ENCODE data around the gene ICAM1. TPM values are rescaled to one million over a fixed set of nuclear protein-coding genes. Genes with fewer than 3 reads are reported as not detected.
"Not testable (repeated sequence)": the region's sequence is repeated elsewhere in the genome, so short reads cannot be mapped to it uniquely, and the experiment has no call there.

ICAM1 gene
- total RNA-seq, 4 donors from 2014 or later, result 5.0 to 10.5 (median 7.7) TPM

DNA sequence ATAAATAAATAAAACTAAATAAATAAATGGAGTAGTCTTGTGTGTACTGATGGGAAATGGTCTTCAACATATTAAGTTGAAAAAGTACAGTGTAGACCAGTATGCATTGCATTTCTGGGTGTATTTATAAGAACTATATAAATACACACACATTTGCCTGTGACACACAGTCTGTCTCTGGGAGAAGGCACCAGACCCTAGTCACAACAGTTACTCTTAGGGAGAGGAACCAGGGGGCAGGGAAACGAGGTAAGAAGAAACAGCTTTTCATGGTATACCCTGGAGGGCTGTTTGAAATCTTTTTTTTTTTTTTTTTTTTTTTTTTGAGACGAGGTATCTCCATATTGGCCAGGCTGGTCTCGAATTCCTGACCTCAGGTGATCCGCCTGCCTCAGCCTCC lies 37.0 kb upstream of the ICAM1 start:
- Histone ChIP-seq H3K36me3 (no peaks in the 10 kb centered on the region), H3K27ac (no peak overlapping the region), H3K4me3 (no peak overlapping the region), H3K4me1 (peaks cover 3 to 13% of the 10 kb centered on the region in 2 donors), H3K9me3 (no peaks in the 10 kb centered on the region), H3K27me3 (peaks cover 8 to 19% (median 19%) of the 10 kb centered on the region in 3 donors)
- in situ Hi-C loops (cut with MboI; ENCODE audit: low sequenced_read_pairs in 4 of 4) (loop anchor here in 2 of 4 donors (25.0 kb wide), 1 partner anchor 297 kb away; the partner anchor contains the start of gene OLFM2 (in 2 of the 2)), intact Hi-C loops (cut with DNase I; ENCODE audit: low total_unique reads) (no loop called here)
- TF ChIP-seq, protein P1, sequence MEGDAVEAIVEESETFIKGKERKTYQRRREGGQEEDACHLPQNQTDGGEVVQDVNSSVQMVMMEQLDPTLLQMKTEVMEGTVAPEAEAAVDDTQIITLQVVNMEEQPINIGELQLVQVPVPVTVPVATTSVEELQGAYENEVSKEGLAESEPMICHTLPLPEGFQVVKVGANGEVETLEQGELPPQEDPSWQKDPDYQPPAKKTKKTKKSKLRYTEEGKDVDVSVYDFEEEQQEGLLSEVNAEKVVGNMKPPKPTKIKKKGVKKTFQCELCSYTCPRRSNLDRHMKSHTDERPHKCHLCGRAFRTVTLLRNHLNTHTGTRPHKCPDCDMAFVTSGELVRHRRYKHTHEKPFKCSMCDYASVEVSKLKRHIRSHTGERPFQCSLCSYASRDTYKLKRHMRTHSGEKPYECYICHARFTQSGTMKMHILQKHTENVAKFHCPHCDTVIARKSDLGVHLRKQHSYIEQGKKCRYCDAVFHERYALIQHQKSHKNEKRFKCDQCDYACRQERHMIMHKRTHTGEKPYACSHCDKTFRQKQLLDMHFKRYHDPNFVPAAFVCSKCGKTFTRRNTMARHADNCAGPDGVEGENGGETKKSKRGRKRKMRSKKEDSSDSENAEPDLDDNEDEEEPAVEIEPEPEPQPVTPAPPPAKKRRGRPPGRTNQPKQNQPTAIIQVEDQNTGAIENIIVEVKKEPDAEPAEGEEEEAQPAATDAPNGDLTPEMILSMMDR (IDR thresholded peaks at IDR 0.05 in 4 of 5, conservative IDR thresholded peaks at IDR 0.05 in 1 of 5), result no peak
- no peak for TF ChIP-seq POLR2A (IDR thresholded peaks at IDR 0.05)
- DNase-seq (no peak), ATAC-seq (no peak)

GRCh38 chr19:10235003-10235402 lies 35.9 kb upstream of the ICAM1 start:
- Histone ChIP-seq H3K4me1 (peaks cover 0 to 9% of the 10 kb centered on the region in 2 donors), H3K4me3 (no peak overlapping the region), H3K36me3 (no peaks in the 10 kb centered on the region), H3K27ac (no peak overlapping the region), H3K9me3 (no peaks in the 10 kb centered on the region), H3K27me3 (peaks cover 8 to 14% (median 13%) of the 10 kb centered on the region in 3 donors)
- ATAC-seq (no peak), DNase-seq (no peak)
- intact Hi-C loops (cut with DNase I; ENCODE audit: low total_unique reads), result no loop called here
- in situ Hi-C loops (cut with MboI; ENCODE audit: low sequenced_read_pairs in 4 of 4), result loop anchor here in 2 of 4 donors (25.0 kb wide), 1 partner anchor 298 kb away; the partner anchor contains the start of gene OLFM2 (in 2 of the 2)
- no peak for TF ChIP-seq POLR2A (IDR thresholded peaks at IDR 0.05)
- TF ChIP-seq, protein P1 (IDR thresholded peaks at IDR 0.05 in 4 of 5, conservative IDR thresholded peaks at IDR 0.05 in 1 of 5), result no peak

DNA sequence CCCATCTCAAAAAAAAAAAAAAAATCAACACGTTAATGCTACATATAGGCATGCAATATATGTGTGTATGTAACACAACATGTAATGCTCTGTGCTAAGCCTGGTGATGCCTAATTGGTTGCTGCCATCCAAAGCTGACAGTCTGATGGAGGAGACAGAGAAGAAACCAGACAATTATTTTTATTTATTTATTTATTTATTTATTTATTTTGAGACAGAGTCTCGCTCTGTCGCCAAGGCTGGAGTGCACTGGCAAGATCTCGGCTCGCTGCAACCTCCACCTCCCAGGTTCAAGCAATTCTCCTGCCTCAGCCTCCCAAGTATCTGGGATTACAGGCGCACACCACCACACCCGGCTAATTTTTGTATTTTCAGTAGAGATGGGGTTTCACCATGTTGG lies 35.5 kb upstream of the ICAM1 start:
- in situ Hi-C loops (cut with MboI; ENCODE audit: low sequenced_read_pairs in 4 of 4), result loop anchor here in 2 of 4 donors (25.0 kb wide), 1 partner anchor 298 kb away; the partner anchor contains the start of gene OLFM2 (in 2 of the 2)
- H3K36me3 ChIP-seq; H3K27me3 ChIP-seq; H3K9me3 ChIP-seq; intact Hi-C loops (cut with DNase I; ENCODE audit: low total_unique reads); ATAC-seq; DNase-seq; H3K4me3 ChIP-seq; H3K4me1 ChIP-seq: not testable (repeated sequence)
- H3K27ac ChIP-seq, result peak overlapping the region; percentile 65 to 80 (median 74)

DNA sequence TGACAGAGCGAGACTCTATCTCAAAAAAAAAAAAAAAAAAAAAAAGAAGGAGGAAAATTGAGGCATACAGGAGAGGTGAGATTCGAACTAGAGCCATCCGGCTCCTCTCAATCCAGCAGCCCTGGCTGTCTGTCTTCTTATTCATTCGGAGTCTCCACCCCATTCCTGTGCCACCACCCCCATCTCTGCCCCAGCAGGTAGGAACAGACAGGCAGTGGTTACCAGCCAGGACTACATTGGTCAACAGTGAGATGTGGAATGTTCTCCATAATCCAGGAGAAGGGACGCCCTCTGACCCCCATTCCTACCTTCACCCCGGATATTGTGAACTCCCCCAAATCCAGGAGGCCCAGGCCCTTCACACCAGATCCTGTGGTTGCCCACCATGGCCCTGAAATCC lies 33.2 kb upstream of the ICAM1 start:
- H3K27ac ChIP-seq, result peak overlapping the region; percentile 4 to 54 (median 24)
- in situ Hi-C loops (cut with MboI; ENCODE audit: low sequenced_read_pairs in 4 of 4), result loop anchor here in 2 of 4 donors (25.0 kb wide), 1 partner anchor 300 kb away; the partner anchor contains the start of gene OLFM2 (in 2 of the 2)
- H3K4me1 ChIP-seq, result no peaks in the 10 kb centered on the region
- no peak for ATAC-seq
- no peaks in the 10 kb centered on the region for H3K27me3 ChIP-seq
- no peaks in the 10 kb centered on the region for H3K9me3 ChIP-seq
- intact Hi-C loops (cut with DNase I; ENCODE audit: low total_unique reads), result no loop called here
- no peaks in the 10 kb centered on the region for H3K36me3 ChIP-seq
- no peak for DNase-seq
- no peak for TF ChIP-seq POLR2A (IDR thresholded peaks at IDR 0.05)
- TF ChIP-seq, protein P1 (IDR thresholded peaks at IDR 0.05 in 4 of 5, conservative IDR thresholded peaks at IDR 0.05 in 1 of 5), result no peak
- H3K4me3 ChIP-seq, result no peak overlapping the region

- Histone ChIP-seq H3K9me3 (no peaks in the 10 kb centered on the region), H3K27me3 (no peaks in the 10 kb centered on the region), H3K4me3 (no peak overlapping the region), H3K36me3 (no peaks in the 10 kb centered on the region), H3K4me1 (no peaks in the 10 kb centered on the region), H3K27ac (peak overlapping the region; percentile 4 to 54 (median 24))
- intact Hi-C loops (cut with DNase I; ENCODE audit: low total_unique reads) (no loop called here), in situ Hi-C loops (cut with MboI; ENCODE audit: low sequenced_read_pairs in 4 of 4) (loop anchor here in 2 of 4 donors (25.0 kb wide), 1 partner anchor 301 kb away; the partner anchor contains the start of gene OLFM2 (in 2 of the 2))
- no peak for ATAC-seq
- no peak for DNase-seq
- TF ChIP-seq, protein P1 (IDR thresholded peaks at IDR 0.05 in 4 of 5, conservative IDR thresholded peaks at IDR 0.05 in 1 of 5), result no peak
- TF ChIP-seq POLR2A (IDR thresholded peaks at IDR 0.05), result no peak
Observed at GRCh38 chr19:10238172-10238783, 32.6 kb upstream of the ICAM1 start.

DNA sequence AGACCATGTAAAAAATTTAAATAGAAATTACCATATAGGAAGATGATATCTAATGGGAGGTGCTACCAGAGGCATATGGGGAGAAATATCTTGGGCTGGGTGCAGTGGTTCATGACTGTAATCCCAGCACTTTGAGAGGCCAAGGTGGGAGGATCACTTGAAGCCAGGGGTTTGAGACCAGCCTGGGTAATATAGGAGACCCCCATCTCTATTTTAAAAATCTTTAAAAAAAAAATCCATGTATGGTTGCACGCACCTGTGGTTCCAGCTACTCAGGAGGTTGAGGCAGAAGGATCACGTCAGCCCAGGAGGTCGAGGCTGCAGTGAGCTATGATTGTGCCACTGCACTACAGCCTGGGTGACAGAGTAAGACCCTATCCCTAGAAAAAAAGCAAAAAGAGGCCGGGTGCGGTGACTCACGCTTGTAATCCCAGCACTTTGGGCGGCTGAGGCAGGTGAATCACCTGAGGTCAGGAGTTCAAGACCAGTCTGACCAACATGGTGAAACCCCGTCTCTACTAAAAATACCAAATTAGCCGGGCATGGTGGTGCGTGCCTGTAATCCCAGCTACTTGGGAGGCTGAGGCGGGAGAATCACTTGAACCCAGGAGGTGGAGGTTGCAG lies 29.0 kb upstream of the ICAM1 start:
- not testable (repeated sequence) for H3K4me3 ChIP-seq
- intact Hi-C loops (cut with DNase I; ENCODE audit: low total_unique reads), result loop anchor here (10.0 kb wide), 1 partner anchor 307 kb away; the partner anchor contains the start of gene OLFM2

More for the DNA sequence above, 29.0 kb upstream of the ICAM1 start:
- DNase-seq, ATAC-seq, H3K9me3 ChIP-seq, H3K27ac ChIP-seq, H3K36me3 ChIP-seq, H3K27me3 ChIP-seq, H3K4me1 ChIP-seq: not testable (repeated sequence)
- in situ Hi-C loops (cut with MboI; ENCODE audit: low sequenced_read_pairs in 4 of 4), result loop anchor here (10.0 to 25.0 kb wide), 3 partner anchors 305 to 317 kb away; partner anchors contain the start of gene OLFM2 (in 3 of the 4)
